Middle frontal gyrus (tissue), 1 donor: Measurements from ENCODE around the gene SVIL.
"Not testable (repeated sequence)": the region's sequence is repeated elsewhere in the genome, so short reads cannot be mapped to it uniquely, and the experiment has no call there.

Experiments
- DNase-seq: peaks from one replicate; pipeline ENCODE4 v3.0.0-alpha.2; 2015; ENCODE audit warnings: low spot score; ENCODE audit errors: extremely low spot score

Gene SVIL

GRCh38 chr10:29519659-29520058 is 115.1 kb downstream of the SVIL start:
- DNase-seq: no peak

GRCh38 chr10:29517352-29517923 is 117.3 kb downstream of the SVIL start:
- DNase-seq: no peak

- not testable (repeated sequence) for DNase-seq
Measured at GRCh38 chr10:29516309-29516932, 118.3 kb downstream of the SVIL start.

GRCh38 chr10:29515879-29516278 is 118.9 kb downstream of the SVIL start:
- DNase-seq: not testable (repeated sequence)

- DNase-seq: not testable (repeated sequence)
Measured at GRCh38 chr10:29515104-29515503, 119.7 kb downstream of the SVIL start.

- DNase-seq: no peak
Measured at GRCh38 chr10:29514306-29514705, 120.5 kb downstream of the SVIL start.

GRCh38 chr10:29512425-29512974 is 122.3 kb downstream of the SVIL start:
- no peak for DNase-seq

GRCh38 chr10:29511806-29512205 is 123.0 kb downstream of the SVIL start:
- DNase-seq: not testable (repeated sequence)

- DNase-seq: not testable (repeated sequence)
Measured at GRCh38 chr10:29510483-29511157, 124.2 kb downstream of the SVIL start.

GRCh38 chr10:29508554-29509244 is 126.1 kb downstream of the SVIL start:
- DNase-seq: no peak

- DNase-seq: not testable (repeated sequence)
Measured at GRCh38 chr10:29507750-29508149, 127.0 kb downstream of the SVIL start.

GRCh38 chr10:29506324-29506921 is 128.3 kb downstream of the SVIL start:
- not testable (repeated sequence) for DNase-seq

GRCh38 chr10:29502351-29502750 is 132.4 kb downstream of the SVIL start:
- DNase-seq: no peak

- no peak for DNase-seq
Measured at GRCh38 chr10:29501692-29502091, 133.1 kb downstream of the SVIL start.

- no peak for DNase-seq
Measured at GRCh38 chr10:29499993-29500537, 134.7 kb downstream of the SVIL start.

GRCh38 chr10:29496341-29497162 is 138.2 kb downstream of the SVIL start:
- peak; percentile 22 for DNase-seq

GRCh38 chr10:29495366-29495765 is 139.4 kb downstream of the SVIL start:
- no peak for DNase-seq

GRCh38 chr10:29493697-29494096 is 141.1 kb downstream of the SVIL start:
- no peak for DNase-seq

- DNase-seq: no peak
Measured at GRCh38 chr10:29492774-29493173, 142.0 kb downstream of the SVIL start.

GRCh38 chr10:29491918-29492317 is 142.9 kb downstream of the SVIL start:
- no peak for DNase-seq
